Measurements from ENCODE around the gene RASA2.

GRCh38 chr3:141529256-141529655, 42.4 kb downstream of the RASA2 start:
- no peak for TF ChIP-seq CTCF (conservative IDR thresholded peaks at IDR 0.05; ENCODE audit: low read depth, low read length)
- TF ChIP-seq POLR2A (IDR thresholded peaks at IDR 0.05; ENCODE audit: low read depth, low read length) = no peak
- TF ChIP-seq, protein P1, sequence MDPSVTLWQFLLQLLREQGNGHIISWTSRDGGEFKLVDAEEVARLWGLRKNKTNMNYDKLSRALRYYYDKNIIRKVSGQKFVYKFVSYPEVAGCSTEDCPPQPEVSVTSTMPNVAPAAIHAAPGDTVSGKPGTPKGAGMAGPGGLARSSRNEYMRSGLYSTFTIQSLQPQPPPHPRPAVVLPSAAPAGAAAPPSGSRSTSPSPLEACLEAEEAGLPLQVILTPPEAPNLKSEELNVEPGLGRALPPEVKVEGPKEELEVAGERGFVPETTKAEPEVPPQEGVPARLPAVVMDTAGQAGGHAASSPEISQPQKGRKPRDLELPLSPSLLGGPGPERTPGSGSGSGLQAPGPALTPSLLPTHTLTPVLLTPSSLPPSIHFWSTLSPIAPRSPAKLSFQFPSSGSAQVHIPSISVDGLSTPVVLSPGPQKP (IDR thresholded peaks at IDR 0.05; ENCODE audit: borderline replicate concordance, low read depth, low read length) = no peak
- TF ChIP-seq SMC3 (IDR thresholded peaks at IDR 0.05; ENCODE audit: low read depth, low read length) = no peak
